GM21825 (cell line): ENCODE data around the gene CYP2A6.
"Not testable (repeated sequence)": the region's sequence is repeated elsewhere in the genome, so short reads cannot be mapped to it uniquely, and the experiment has no call there.

ENCODE experiments used
- ATAC-seq: cut with Tn5 transposase; IDR thresholded peaks from one replicate; pipeline ENCODE4 v1.9.1; 2021; ENCODE audit warnings: mild to moderate bottlenecking, moderate library complexity; ENCODE audit not compliant: unreplicated experiment

The CYP2A6 gene

DNA sequence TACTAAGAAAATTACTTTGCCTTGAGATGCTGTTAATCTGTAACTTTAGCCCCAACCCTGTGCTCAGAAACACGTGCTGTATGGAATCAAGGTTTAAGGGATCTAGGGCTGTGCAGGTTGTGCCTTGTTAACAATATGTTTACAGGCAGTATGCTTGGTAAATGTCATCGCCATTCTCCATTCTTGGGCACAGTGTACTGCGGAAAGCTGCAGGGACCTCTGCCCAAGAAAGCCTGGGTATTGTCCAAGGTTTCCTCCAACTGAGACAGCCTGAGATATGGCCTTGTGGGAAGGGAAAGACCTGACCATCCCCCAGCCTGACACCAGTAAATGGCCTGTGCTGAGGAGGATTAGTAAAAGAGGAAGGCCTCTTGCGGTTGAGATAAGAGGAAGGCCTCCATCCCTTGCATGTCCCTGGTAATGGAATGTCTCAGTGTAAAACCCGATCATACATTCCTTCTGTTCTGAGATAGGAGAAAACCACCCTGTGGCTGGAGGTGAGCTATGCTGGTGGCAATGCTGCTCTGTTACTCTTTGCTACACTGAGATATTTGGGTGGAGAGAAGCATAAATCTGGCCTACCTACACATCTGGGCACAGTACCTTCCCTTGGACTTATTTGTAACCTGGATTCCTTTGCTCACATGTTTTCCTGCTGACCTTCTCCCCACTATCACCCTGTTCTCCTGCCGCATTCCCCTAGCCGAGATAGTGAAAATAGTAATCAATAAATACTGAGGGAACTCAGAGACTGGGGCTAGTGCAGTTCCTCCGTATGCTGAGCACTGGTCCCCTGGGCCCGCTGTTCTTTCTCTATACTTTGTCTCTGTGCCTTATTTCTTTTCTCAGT lies 27.3 kb downstream of the CYP2A6 start:
- not testable (repeated sequence) for ATAC-seq

DNA sequence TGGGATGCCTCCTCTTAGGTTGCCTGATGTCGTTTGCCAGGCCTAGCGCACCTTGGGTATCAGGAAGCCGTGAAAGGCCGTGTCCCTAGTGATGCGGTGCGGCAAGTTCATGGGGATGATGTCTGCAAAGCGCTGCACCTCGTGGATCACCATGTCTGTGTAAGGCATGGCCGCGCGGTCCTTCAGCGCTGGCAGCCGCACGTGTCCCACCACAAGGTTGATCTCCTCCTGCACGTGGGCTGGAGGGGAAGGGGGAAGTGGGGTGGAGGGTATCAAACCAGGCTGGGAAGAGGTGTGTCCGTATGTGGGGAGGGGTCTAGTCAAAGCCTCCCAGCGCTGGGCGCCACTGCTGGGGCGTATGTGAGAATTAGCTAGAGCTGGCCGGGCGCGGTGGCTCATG lies 28.1 kb downstream of the CYP2A6 start:
- no peak for ATAC-seq

DNA sequence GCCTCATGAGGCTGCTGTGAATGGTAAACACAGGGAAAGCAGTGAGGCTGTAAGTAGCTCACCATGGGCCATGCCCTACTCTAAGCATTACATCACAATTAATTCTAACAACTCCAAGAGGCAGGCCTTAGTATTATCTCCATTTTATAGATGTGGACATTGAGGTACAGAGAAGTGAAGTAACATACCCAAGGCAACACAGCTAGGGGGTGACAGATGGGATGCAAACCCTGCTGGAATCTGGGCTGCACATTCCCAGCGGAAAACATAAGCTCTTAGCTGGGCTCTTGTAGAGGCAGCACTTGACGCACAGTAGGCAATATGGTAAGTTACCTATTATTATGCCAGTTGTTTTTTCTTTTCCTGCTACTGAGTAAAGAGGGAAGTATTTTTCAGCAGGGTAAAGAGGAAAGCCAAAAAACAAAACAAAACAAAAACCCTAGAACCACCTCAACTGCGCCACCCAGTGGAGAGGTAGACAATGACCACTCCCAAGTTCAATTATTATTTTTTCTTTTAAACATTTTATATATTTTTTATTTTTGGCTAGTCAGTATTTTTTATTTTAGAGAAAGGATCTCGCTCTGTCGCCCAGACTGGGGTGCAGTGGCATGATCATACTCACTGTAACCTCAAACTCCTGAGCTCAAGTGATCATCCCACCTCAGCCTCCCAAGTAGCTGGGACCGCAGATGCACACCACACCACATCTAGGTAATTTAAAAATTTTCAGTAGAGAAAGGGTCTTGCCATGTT lies 30.6 kb downstream of the CYP2A6 start:
- not testable (repeated sequence) for ATAC-seq

DNA sequence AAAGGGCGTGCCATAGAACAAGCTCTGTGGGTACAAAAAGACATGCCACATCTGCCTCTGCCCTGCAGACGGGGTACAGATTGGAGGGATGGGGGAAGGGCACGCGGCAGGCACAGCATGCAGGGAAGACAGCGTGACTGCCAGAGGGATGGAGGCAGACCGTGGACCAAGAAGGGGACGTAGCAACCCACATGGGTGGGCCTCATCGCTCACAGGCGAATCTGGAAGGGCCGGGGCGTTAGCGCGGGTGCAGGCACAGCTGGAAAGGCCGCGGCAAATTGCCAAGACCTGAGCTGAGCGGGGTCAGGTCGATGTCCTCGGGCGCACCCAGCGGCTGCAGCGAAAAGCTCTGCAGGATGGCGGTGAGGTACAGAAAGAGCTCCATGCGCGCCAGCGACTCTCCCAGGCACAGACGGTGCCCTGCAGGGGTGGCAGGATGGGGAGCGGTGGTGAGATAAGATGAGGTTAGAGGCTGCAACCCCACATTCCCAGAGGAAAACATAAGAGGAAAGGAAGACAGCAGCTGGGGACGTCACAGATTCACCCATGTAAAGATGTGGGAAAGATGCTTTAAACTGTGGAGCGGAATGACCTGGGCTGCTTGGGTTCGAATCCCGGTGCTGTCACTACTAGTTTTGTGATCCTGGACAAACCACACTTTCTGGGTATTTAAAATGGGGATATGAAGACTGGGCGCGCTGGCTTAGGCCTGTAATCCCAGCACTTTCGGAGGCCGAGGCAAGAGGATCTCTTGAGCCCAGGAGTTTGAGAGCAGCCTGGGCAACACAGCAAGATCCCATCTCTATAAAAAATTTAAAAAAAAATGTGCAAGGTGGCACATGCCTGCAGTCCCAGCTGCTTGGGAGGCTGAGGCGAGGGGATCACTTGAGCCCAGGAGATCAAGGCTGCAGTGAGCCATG lies 31.5 kb downstream of the CYP2A6 start:
- ATAC-seq = peak; percentile 72

DNA sequence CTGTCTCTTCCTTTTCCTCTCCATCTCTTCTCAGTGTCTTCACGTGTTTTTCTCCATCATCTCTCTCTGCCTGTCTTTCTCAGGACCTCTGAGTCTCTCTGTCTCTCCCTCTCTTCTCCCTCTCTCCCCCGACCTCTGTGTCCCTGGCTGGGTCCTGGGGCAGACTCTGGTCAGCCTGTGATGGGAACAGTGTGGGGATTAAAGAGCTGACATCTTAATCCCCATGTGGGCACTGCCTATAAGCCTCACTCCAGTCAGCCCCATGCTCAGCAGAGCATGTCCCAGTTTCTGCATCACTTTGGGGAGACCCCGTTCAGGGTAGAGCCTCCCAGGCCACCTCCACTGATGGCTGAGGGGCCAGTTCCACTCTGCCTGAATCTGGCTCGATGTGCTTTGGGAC lies 35.0 kb downstream of the CYP2A6 start:
- no peak for ATAC-seq

DNA sequence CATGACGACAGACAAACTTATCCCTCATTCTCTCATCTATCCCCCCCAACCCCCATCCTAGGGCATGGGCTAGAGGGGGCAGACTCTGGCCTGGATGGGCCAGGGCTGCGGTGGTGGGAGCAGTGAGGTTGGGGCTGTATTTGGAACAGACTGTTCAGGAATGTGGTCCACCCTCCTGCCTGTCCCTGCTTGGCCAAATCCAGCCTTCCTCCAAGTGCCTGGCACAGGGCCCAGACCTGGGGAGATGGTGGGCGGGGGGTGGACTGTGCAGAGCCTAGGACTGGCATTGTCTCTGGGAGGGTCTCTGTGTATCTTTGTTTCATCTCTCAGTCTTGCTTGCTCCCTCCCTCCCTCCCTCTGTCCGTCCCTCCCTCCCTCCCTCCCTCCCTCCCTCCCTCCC lies 37.1 kb downstream of the CYP2A6 start:
- ATAC-seq = no peak

DNA sequence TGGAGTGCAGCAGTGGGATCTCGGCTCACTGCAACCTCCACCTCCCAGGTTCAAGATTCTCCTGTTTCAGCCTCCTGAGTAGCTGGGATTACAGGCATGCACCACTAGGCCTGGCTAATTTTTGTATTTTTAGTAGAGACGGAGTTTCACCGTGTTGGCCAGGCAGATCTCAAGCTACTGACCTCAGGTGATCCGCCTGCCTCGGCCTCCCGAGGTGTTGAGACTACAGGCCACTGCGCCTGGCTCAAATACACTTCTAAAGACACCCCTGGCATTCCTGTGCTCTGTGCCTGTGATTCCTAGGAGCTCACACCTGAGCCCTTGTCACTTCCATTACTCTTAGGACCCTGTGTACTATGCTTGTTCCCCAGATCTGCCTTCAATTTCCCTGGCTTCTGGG lies 37.7 kb downstream of the CYP2A6 start:
- not testable (repeated sequence) for ATAC-seq

DNA sequence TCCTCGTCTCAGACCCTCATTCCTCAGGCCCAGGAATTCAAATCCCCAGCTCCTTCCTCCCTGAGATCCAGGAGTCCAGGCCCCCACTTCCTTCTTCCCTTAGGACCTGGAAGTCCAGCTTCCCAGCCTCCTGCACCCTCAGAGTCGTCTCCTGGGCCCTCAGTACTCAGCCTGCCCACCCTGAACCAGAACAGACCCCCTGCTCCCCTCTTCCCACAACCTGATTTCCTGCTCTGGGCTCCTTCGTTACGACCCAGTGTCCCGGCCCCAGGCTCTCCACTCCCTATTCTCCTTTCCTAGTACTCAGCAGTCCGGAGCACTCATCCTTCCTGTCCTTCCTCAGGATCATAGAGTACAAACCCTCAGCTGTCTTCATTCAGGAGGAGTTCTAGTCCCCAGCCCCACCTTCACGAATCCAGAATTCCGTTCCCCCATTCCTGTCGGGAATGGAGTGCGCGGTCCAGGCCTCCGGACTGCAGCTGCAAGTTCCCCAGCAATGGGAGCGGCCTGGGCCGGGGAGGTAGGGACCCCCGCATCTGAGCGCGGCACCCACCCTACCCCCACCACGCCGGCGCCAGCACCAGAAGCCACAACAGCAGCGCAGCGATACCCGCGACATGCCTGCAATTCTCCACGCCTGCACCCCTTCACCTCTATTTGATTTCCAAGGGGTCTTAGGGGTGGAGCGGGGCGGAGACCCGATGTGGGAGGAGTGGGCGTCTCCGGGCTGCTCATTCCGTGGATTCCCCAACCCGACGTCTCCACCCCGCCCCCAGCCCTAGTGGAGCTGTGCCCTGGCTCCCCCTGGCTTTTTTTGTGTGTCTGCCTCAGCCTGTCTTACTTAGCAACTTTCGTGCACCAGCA lies 38.5 kb downstream of the CYP2A6 start:
- ATAC-seq = no peak

DNA sequence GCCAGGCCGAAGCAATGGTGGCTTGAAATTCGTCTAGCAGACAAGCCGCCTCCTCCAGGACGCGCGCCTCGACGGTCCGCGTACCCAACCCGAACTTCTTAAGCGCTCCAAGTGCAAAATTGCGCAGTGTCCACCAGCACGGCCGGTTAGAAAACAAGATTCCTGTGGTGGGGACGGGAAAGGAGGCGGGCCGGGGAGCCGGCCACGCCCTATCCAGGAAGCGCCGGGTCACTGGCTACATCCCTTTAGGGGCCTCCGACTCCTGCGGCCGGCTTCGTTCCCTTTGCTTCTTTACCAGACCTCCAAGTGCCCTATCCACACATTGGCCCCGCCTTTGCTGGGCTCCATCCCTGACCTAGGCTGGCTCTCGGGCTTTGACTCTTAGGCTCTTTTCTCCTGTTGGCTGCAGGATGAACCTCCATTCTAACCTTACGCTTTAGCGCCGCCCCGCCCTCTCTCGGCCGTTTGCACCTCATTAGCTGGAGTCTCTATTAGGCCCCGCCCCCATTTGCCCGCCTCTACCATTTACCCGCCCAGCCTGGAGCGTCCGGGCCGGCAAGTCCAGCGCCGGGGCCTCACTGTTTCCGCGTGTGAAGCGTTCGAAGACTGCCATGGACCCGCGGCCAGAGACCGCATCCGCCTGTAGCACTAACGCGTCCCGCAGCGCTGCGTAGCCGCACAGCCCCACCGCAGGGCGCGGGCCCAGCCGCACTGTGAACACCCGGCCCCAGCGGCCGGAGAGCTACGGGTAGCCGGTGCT lies 39.4 kb downstream of the CYP2A6 start:
- ATAC-seq = not testable (repeated sequence)

DNA sequence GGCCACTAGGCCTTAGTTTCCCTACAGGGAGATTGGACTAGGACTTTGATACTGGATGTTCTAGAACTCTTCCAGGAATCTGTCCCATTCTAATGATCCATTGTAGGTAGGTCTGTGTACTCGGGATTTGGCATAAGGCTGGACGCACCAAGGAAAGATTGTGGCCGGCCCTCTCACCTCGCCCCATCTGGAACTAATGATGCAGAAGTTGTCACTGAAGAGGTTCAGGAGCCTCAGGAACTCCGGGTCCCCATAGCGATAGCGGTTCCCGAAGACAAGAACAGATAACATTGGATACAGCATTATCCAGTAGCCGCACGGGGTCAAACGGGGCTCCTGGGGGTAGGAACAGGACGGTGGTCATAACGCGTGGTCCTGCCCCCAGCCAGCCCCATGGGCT lies 40.1 kb downstream of the CYP2A6 start:
- no peak for ATAC-seq

DNA sequence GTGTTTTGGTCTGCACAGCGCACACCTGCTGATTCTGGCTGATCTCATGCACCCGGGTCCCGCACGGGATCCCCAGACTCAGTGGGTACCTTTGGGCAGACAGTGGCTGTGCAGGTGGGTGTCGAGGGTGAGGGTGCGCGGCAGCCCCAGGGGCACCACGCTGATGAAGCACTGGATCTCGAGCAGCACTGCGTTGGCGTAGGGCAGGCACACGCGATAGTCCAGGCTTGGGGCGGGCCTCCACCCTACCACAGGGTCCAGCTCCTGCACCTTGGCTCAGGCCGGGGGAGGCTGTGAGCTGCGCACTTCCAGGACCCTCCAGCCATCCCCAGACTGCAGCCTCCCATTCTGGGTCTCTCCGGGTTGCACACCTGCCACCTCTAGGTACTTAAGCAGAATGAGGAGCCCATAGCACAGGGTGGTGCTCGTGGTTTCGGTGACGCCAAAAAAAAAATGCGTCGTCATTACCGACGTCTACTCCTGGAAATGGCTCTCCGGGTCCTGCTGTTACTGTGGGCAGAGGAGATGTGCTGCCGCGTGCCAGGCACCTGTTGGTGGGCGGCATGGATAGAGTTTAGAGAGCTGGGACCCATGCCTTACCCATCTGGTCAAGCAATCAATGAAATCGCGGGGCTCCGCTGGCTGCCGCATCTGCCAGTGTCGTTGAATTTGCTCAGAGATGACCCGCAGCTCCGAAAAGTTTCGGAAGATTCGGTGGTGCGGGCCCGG lies 40.7 kb downstream of the CYP2A6 start:
- no peak for ATAC-seq

DNA sequence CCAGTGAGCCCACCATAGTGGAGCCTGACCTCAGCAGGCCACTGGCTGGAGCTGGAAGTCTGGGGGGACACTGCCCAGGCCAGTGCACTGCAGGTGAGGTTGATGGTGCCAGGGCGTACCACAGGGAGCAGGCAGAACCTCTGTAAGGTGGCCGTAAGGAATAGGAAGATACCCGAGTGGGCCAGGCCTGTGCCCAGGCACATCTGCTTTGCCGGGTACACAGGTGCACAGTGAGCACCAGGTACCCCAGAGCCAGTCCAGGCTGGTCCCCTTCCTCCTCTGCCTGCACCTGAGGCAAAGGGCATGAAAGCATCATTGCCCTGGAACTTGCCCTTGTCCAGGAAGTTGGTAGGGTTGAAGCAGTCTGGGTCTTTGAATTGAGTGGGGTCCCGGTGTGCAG lies 41.8 kb downstream of the CYP2A6 start:
- no peak for ATAC-seq

DNA sequence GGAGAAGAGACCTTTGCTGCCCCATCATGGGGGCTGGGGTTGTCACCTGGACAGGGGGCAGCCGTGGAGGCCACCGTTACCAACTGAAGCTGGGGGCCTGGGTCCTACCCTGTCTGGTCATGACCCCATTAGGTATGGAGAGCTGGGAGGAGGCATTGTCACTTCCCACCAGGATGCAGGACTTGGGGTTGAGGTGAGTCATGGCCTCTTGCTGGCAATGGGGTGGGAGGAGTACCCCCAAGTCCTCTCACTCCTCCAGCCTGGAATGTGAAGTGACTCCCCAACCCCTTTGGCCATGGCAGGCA lies 42.3 kb downstream of the CYP2A6 start:
- no peak for ATAC-seq

DNA sequence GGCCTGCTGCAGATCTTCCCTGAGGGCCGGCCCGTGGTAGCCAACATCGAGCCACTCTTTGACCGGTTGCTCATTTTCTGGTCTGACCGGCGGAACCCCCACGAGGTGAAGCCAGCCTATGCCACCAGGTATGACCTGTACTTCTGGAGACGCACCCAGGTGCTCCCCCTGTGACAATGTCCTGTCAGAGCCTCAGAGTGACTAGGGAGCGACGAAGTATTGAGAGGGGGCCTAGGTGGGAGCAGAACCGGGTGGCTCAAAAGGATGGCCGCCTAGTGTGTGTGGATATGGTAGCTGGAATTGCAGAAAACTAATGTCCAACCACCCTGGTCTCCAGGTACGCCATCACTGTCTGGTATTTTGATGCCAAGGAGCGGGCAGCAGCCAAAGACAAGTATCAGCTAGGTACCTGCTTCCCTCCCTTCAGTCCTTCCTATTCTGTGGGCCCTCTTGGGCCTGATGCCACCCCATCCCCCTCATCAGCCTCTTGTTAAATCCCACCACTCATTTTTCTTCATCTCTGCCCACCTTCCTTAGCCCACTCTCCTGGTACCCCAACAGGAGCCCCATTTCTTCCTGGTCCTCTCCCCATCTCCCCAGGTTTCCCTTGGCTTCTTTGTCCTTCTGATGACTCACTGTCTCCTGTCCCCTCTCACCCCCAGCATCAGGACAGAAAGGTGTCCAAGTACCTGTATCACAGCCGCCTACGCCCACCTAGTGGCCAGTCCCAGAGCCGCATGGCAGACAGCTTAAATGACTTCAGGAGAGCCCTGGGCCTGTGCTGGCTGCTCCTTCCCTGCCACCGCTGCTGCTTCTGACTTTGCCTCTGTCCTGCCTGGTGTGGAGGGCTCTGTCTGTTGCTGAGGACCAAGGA lies 42.9 kb downstream of the CYP2A6 start:
- ATAC-seq = no peak

DNA sequence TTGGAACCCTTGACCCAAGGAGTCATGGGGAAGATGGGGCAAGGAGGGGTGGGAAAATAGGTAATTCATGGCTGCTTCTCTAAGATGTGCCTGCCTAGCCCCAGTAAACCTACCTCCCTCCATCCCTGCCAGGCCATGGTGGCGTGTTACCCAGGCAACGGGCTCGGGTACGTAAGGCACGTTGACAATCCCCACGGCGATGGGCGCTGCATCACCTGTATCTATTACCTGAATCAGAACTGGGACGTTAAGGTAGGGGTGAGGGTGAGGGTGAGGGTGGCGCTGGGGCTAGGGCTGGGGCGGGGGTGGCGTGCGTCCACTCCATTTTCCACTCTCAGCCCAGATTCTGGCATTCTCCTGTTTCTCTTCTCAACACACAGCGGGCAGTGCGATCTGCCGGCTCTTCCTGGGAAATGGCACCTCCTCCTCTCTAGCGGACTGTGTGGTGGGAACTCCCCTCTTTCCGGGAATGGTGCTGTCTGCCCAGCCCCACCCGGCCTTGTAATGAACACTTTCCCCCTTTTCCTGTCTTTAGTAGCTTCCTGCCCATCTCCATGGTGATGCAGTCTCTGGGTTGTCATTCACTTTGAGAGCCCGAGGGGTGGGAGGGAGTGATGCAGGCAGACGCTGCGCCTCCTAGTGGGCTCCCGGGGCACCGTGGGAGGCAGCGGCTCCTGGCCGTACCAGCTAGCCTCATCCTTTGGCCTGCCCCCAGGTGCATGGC lies 43.7 kb downstream of the CYP2A6 start:
- ATAC-seq = no peak

DNA sequence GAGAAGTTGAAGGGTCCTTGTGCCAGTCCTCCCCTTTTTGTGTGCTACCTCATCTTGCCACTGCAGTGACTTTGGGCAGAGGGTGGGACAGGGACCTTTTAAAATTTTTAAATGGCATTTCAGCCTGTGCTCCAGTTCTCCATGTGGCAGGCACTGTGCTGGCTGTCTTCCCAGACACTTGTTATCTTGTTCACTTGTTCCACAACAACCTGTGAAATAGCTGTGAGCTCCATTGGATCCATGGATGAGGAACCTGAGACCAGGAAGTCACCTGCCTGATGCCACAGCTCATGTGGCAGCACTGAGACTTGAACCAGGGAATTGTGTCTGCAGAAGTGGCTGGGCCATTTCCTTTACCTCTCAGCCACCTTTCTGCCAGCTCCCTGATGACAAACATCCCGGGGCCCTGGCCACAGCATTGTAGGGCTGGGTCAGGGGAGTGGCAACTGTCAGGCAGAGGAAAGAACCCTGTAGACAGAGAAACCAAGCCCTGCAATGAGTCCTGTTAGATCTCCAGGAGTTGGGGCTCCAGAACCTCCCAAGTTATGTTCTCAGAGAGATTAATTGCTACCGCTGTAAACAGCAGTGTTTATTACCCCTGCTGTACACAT lies 44.9 kb downstream of the CYP2A6 start:
- no peak for ATAC-seq

DNA sequence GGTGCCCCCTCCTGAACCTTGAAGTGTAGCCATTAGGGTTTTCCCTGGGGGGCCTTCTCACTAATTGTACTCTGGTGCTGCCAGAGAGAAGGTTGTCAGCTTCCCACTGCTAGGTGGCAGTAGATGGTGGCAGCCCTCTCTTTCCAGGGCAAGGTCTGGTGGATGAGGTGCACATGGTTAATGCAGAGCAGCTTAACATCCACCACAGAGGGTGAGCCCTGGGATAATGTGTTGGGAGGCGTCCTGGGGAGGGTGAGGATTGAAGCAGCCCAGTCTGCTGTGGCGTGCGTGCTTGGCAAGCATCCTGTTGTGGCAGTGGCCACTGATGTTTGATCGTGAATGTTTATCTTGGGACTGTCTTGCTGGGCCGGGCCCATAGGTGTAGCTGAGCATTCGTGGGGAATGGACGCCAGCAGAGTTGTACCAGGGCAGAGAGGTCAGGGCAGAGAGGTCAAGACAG lies 45.4 kb downstream of the CYP2A6 start:
- no peak for ATAC-seq
